Kasumi-1 (cell line): ENCODE data around the gene PLPP3.
A peak's percentile ranks its signal among the peaks of the same experiment; 100 is the strongest.

ENCODE experiments used
- DNase-seq, 2 experiments: peaks; one replicate each; lab custom pipeline; 2025; lab: John Stamatoyannopoulos, UW

The PLPP3 gene

DNA sequence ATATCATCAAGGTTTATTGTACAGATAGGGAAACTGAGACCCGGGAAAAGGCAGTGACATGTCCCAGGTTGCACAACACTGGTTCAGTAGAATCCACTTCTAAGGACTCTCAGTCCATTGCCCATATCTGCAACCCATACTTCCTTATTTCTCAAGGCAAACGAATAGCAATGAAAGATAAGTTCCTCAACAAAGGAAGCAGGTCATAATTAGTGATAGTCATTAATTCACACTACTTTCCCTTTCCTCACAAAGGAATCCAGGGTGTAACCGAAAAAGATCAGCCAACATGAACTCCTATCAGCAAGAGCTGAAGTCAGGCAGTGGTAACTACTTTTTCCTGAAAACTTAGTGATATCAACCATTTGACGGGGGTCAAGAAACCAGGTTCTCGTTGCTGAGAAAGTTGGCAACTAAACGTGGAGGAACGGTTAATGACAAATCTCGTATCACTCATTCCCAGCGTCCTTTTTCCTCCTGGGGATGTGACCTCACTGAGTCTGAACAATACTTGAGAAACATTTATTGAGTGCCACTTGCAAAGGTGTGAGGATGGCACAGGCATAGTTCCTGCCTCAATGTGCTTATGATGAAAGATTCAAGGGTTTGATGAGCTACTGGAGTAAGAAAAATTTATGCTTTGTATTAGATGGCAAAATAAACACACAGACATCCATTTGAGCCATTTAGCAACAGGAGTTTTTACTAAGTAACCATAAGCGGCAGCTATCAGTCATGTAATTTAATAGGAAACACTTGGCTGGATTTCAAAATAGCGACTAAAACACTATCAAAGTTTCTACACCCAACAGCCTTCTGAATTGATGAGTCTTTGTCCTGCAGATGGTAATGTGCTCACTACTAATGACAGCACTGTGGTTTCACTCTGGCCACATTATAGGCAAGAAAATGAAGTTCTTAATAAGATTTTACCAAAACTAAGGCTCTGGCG lies 82.3 kb downstream of the PLPP3 start:
- peak; percentile 8 to 27 for DNase-seq

GRCh38 chr1:56496158-56496557 lies 83.2 kb downstream of the PLPP3 start:
- DNase-seq, result no peak

DNA sequence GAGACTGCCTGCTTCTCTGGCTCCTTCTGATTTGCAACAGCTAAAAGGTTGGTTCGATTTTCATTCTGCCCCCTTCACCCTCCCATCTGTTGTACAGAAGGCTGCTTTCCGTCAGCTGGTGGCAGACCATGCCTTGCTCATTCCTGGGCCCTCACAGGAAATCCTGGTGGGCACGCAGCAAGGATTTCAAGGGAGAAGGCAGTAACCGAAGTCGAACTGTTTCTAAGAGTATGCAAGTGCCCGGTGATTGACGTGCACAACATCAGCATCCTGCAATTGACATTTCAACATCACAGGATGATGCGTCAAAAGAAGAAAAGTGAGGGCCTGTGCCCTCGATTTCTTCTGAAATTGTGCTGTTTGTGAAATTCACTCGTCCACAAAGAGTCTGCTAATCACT lies 83.8 kb downstream of the PLPP3 start:
- no peak for DNase-seq

- no peak for DNase-seq
Measured at GRCh38 chr1:56494306-56494705, 85.1 kb downstream of the PLPP3 start.

DNA sequence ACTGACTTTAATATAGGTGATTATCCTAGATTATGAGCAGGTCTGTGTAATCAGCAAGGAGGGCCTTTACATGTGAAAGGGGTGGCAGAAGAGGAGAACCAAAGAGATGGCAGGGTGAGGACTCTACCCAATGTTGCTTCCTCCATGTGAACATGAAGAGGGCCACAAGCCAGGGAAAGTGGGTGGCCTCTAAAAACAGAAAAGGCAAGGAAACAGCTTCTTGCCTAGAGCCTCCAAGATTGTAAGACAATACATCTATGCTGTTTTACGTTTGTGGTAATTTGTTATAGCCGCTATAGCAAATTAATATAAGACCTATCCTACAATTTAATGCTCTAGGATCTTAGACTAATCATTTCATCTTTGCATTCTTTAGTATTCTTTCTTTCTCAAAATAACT lies 85.5 kb downstream of the PLPP3 start:
- DNase-seq, result no peak

- DNase-seq, result no peak
Measured at GRCh38 chr1:56491441-56491840, 87.9 kb downstream of the PLPP3 start.

DNA sequence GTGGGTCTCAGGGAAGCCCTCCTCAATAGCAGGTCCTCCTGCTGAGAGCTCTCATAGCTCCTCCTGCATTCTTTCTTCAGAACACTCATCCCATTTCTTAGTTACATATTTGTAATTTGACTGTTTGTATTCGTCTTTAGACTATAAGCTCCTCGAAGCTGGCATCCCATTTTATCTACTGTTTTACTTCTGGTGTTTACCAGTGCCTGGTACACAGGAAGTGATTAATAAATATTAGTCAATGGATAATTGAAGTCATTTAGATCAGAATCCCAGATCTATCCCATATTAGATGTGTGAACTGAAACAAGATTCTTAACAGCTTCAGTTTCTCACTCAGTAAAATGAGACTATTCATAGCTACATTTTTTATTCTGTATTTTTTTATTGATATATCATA lies 88.7 kb downstream of the PLPP3 start:
- no peak for DNase-seq

- DNase-seq, result no peak
Measured at GRCh38 chr1:56489695-56490094, 89.7 kb downstream of the PLPP3 start.

- DNase-seq, result no peak
Measured at GRCh38 chr1:56484695-56485094, 94.7 kb downstream of the PLPP3 start.

GRCh38 chr1:56483104-56483503 lies 96.3 kb downstream of the PLPP3 start:
- DNase-seq, result no peak

DNA sequence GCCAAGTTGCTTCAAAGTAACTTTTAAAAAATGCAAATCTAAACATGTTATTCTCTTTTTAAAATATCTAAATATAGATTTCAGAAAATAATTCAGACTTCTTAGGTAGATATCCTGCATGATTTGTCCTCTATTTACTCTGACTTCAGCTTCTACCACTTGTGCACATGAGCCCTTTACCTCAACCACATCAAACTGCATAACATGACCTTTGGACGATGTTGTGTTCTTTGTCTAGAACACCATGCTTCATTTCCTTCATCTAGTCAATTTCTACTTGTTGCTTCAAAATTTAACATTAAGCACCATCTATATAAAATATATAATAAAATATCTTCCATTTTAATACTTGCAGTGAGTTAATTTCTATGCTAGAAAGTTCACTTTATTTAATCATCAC lies 96.9 kb downstream of the PLPP3 start:
- no peak for DNase-seq

DNA sequence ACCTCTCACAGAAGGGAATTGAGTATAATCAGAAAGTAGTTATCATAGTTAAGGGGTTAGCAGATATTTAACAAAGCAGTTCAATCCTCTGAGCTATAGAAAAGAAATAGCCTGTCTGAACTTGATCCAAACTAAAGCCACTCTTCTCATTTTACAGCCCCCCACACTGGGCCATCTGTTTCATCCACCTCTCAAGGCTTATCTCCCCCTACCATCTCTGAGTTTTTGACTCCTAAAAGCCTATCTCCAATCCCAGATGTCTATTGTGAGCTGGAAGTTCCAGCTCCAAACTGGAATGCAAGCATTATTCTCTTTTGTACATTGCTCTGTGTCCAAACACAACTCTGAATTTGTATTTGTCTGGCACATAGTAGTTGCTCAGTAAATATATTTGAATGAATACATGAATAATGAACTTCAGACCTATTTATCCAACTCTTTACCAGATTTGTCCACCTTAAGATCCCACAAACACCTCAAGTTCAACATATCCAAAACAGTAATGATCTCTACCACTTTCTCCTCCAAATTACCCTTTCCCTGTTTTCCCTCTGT lies 98.1 kb downstream of the PLPP3 start:
- DNase-seq, result no peak

DNA sequence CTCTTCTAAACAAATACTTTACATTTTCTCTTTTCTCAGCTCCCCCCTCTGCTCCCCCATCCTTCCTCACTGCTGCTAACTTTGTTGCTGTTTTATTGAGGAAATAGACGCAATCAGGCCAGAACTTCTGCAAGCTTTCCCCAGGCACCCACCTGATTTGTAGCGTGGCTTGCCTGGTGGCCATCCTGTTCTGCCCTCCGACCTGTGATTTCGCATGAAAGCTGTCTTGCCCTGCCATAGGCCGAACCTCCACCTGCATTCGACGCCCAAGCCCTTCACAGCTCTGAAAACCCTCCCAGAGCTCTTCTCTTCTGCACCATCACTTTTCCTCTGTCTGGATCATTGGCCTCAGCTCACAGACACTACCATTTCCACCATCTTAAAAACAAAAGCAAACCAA lies 100.6 kb downstream of the PLPP3 start:
- no peak for DNase-seq

GRCh38 chr1:56477164-56478111 lies 101.9 kb downstream of the PLPP3 start:
- peak in 1 of 2 experiments; percentile 16 for DNase-seq

DNA sequence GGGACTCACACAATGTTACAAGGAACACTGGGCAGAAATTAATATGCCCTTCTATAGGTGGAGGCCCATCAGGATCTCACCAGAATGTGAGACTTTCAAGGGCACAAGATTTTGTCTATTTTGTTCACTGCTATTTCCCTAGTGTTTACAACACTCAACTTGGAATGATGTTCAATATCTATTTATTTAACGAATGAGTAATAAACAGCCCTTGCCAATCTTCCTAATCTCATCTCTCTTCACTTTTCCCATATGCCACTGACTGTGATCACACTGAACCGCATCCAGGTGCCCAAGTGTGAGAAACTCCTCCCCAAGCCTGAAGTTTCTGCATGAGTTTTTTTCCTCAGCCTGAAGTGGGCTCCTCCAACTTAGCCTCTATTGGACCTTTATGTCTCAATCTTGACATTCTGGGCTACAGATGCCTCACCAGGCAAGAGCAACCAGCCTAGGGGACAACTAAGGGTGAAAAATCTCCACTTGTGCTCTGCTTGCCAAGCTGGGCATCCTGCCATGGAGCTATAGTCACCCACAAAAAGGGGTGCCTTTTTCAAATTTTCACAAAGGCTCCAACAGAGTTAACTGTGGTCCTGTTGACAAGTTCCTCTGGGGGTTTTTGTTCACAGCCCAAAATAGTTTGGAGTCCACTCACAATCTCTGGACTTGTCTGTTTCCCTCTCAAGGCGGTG lies 105.6 kb downstream of the PLPP3 start:
- DNase-seq, result no peak

DNA sequence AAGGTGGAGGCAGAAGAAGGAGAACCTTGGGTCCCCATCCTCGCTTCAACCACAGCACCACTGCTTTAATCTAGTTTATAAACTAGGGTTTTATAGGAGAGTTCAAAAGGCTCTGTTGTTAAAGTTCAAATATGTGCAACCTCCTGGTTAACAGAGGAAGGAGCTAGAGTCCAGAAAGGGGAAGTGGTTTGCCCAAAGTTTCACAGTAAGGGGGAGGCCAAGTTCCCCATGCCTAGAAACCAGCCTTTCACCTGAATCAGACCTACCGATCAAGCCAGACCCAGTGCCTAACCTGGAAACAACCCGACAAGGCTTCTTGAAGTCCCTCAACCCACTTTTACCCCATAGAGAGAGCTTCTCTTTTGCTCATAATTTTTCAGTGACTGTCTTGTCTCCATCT lies 106.5 kb downstream of the PLPP3 start:
- peak; percentile 86 to 88 for DNase-seq

GRCh38 chr1:56469640-56470371 lies 109.6 kb downstream of the PLPP3 start:
- DNase-seq, result no peak

- DNase-seq, result no peak
Measured at GRCh38 chr1:56468518-56468917, 110.8 kb downstream of the PLPP3 start.

DNA sequence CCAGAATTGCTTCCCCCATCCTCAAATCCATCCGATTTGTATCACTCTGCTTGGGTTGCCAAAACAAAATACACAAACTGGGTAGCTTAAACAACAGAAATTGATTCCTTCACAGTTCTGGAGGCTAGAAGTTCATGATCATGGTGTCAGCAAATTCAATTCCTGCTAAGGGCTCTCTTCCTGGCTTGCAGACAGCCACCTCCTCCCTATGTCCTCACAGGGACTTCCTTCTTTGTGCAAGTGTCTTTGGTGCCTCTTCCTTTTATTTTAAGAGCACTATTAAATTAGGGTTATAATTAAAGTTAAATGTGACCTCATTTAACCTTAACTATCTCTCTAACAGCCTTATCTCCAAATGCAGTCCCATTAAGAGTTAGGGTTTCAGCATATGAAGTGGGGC lies 112.8 kb downstream of the PLPP3 start:
- DNase-seq, result peak; percentile 13 to 41

- DNase-seq, result no peak
Measured at GRCh38 chr1:56464294-56464693, 115.1 kb downstream of the PLPP3 start.

- no peak for DNase-seq
Measured at GRCh38 chr1:56463376-56463775, 116.0 kb downstream of the PLPP3 start.
